Measurements from ENCODE around the gene UCK2. TPM values are rescaled to one million over a fixed set of nuclear protein-coding genes. Genes with fewer than 3 reads are reported as not detected.

UCK2 gene
- total and polyA plus RNA-seq, 10 of the 15 experiments (the other 5 are each of a cell fraction or from before 2014, with no cell fraction given): 55.3 to 106 (median 84.9) TPM

- Histone ChIP-seq H3K36me3 (ENCODE audit: control insufficient read depth in 2 of 2, insufficient read depth in 2 of 2, low read length in 1 of 2) (peaks cover 11 to 14% of the 10 kb centered on the region in 2 experiments), H3K4me2 (ENCODE audit: control insufficient read depth, insufficient read depth) (peak overlapping the region; percentile 1), H3K4me1 (ENCODE audit: control insufficient read depth, insufficient read depth, low read length) (peaks cover 46% of the 10 kb centered on the region), H3K27ac (ENCODE audit: control insufficient read depth, insufficient read depth) (0 out of 2 replicates have a peak overlapping the region, but pooled peaks have one; percentile 0), H3K9ac (ENCODE audit: control insufficient read depth, insufficient read depth, low read length) (no peak overlapping the region), H3K79me2 (ENCODE audit: control insufficient read depth, insufficient read depth, low read length) (peaks cover 73% of the 10 kb centered on the region), H3K4me3 (no peak overlapping the region), H3K27me3 (replicated peaks in 1 of 2; ENCODE audit: control insufficient read depth in 2 of 2, insufficient read depth in 2 of 2, low read length in 1 of 2) (no peaks in the 10 kb centered on the region), H3K9me3 (replicated peaks; ENCODE audit: control insufficient read depth, insufficient read depth, low read length) (no peaks in the 10 kb centered on the region), H2AFZ (ENCODE audit: control insufficient read depth, low read depth, low read length) (no peak overlapping the region), H4K20me1 (ENCODE audit: control insufficient read depth, insufficient read depth) (no peaks in the 10 kb centered on the region)
- ATAC-seq: no peak
- no peak for DNase-seq (ENCODE audit: low read depth, low spot score)
- ChIA-PET SMC1A (ENCODE audit: uncharacterized antibody, unreplicated experiment) (interaction anchor here (5.8 kb wide), 1 partner anchor 57 kb away, joined by 47 read pairs; no protein-coding TSS in a partner anchor), POLR2A (interaction anchor here (0.5 kb wide), 1 partner anchor 12 kb away, joined by 3 read pairs; no protein-coding TSS in a partner anchor), RAD21 (ENCODE audit: unreplicated experiment) (interaction anchor here (1.0 to 4.9 kb wide), 2 partner anchors 31 to 58 kb away, joined by 4 to 28 read pairs; no protein-coding TSS in a partner anchor), CTCF (no interaction called here)
- WGBS (ENCODE audit: insufficient coverage, insufficient replicate concordance, low lambda C conversion rate, missing lambda C conversion rate): 98% methylated on average over 2 of the region's 2 CpGs
- BruUV-seq (replicated peaks): no TSS peak
- intact Hi-C loops (cut with micrococcal nuclease; ENCODE audit: unreplicated experiment) (no loop called here), in situ Hi-C loops (cut with MboI) (loop anchor here (5.0 kb wide), 1 partner anchor 120 kb away; the partner anchor contains the start of gene TMCO1)
- TF ChIP-seq, protein P1, sequence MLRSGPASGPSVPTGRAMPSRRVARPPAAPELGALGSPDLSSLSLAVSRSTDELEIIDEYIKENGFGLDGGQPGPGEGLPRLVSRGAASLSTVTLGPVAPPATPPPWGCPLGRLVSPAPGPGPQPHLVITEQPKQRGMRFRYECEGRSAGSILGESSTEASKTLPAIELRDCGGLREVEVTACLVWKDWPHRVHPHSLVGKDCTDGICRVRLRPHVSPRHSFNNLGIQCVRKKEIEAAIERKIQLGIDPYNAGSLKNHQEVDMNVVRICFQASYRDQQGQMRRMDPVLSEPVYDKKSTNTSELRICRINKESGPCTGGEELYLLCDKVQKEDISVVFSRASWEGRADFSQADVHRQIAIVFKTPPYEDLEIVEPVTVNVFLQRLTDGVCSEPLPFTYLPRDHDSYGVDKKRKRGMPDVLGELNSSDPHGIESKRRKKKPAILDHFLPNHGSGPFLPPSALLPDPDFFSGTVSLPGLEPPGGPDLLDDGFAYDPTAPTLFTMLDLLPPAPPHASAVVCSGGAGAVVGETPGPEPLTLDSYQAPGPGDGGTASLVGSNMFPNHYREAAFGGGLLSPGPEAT (IDR thresholded peaks at IDR 0.05; ENCODE audit: low read depth): no peak
- TF ChIP-seq RBBP5 (conservative IDR thresholded peaks at IDR 0.05) (no peak), MYC (IDR thresholded peaks at IDR 0.05; ENCODE audit: insufficient read depth, insufficient read length, insufficient replicate concordance, low read length, severe bottlenecking) (no peak), JUNB (IDR thresholded peaks at IDR 0.05) (no peak), HDGF (IDR thresholded peaks at IDR 0.05) (no peak), BACH1 (IDR thresholded peaks at IDR 0.05; ENCODE audit: borderline replicate concordance) (no peak)
- TF ChIP-seq, protein P2, sequence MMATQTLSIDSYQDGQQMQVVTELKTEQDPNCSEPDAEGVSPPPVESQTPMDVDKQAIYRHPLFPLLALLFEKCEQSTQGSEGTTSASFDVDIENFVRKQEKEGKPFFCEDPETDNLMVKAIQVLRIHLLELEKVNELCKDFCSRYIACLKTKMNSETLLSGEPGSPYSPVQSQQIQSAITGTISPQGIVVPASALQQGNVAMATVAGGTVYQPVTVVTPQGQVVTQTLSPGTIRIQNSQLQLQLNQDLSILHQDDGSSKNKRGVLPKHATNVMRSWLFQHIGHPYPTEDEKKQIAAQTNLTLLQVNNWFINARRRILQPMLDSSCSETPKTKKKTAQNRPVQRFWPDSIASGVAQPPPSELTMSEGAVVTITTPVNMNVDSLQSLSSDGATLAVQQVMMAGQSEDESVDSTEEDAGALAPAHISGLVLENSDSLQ (IDR thresholded peaks at IDR 0.05): no peak
- FAIRE-seq: no peak
These were observed 59.6 kb downstream of the UCK2 start for GRCh38 chr1:165886983-165887382.
